GM23338 (cell line): ENCODE data around the gene SLC7A6. TPM values are rescaled to one million over a fixed set of nuclear protein-coding genes. Genes with fewer than 3 reads are reported as not detected.

Source experiments
- ATAC-seq: fragments of 200-7000 bp; cut with Tn5 transposase; 3 replicates; pipeline ENCODE4 v1.9.1; 2020
- DNase-seq: peaks from one replicate; pipeline ENCODE4 v3.0.0-alpha.2; 2015; ENCODE audit warnings: low spot score
- H2AFZ ChIP-seq: fragments of 200-600 bp; sonication (generic); 2 replicates; pipeline ENCODE4 v1.8.0; 2016; ENCODE audit warnings: antibody characterized with exemption, mild to moderate bottlenecking, moderate library complexity
- H3F3A ChIP-seq: fragments of 200-600 bp; sonication (generic); replicated peaks from 2 replicates; pipeline ENCODE4 v1.8.0; 2017; ENCODE audit warnings: antibody characterized with exemption, mixed run types, low read depth
- H3K27ac ChIP-seq: fragments of 200-600 bp; sonication (generic); 2 replicates; pipeline ENCODE4 v1.6.1; 2016; ENCODE audit warnings: low read depth
- H3K27me3 ChIP-seq: fragments of 200-600 bp; sonication (generic); 2 replicates; pipeline ENCODE4 v1.8.0; 2016; ENCODE audit warnings: mild to moderate bottlenecking, mixed run types, moderate library complexity; ENCODE audit not compliant: insufficient read depth
- H3K36me3 ChIP-seq: fragments of 200-600 bp; sonication (generic); 2 replicates; pipeline ENCODE4 v1.8.0; 2016; ENCODE audit warnings: mild to moderate bottlenecking; ENCODE audit not compliant: insufficient read depth
- H3K4me1 ChIP-seq: fragments of 200-600 bp; sonication (generic); 2 replicates; pipeline ENCODE4 v1.8.0; 2016; ENCODE audit warnings: mild to moderate bottlenecking, moderate library complexity; ENCODE audit not compliant: insufficient read depth
- H3K4me2 ChIP-seq: fragments of 200-600 bp; sonication (generic); 2 replicates; pipeline ENCODE4 v1.7.1; 2017; ENCODE audit warnings: mixed run types
- H3K4me3 ChIP-seq: fragments of 200-600 bp; sonication (generic); 2 replicates; pipeline ENCODE4 v1.6.1; 2016; ENCODE audit warnings: mixed run types
- H3K79me2 ChIP-seq: fragments of 200-600 bp; sonication (generic); replicated peaks from 2 replicates; pipeline ENCODE4 v1.8.0; 2017; ENCODE audit warnings: mild to moderate bottlenecking; ENCODE audit not compliant: insufficient read depth
- H3K9me2 ChIP-seq: fragments of 200-600 bp; sonication (generic); 2 replicates; pipeline ENCODE4 v1.8.0; 2017; ENCODE audit not compliant: insufficient read depth
- H4K20me1 ChIP-seq: fragments of 200-600 bp; sonication (generic); replicated peaks from 2 replicates; pipeline ENCODE4 v1.8.0; 2017; ENCODE audit warnings: mild to moderate bottlenecking; ENCODE audit not compliant: insufficient read depth
- H3K27ac Mint-ChIP-seq: 2 replicates; pipeline ENCODE4 v1.8.0; 2020; ENCODE audit warnings: inconsistent platforms, mild to moderate bottlenecking, moderate library complexity, mixed read lengths
- H3K27me3 Mint-ChIP-seq: 3 replicates; pipeline ENCODE4 v1.8.0; 2022; ENCODE audit warnings: low read depth, mild to moderate bottlenecking, moderate library complexity, mixed read lengths, inconsistent platforms; ENCODE audit not compliant: insufficient read depth, poor library complexity
- H3K36me3 Mint-ChIP-seq: 3 replicates; pipeline ENCODE4 v1.8.0; 2021; ENCODE audit warnings: low read depth, mild to moderate bottlenecking, inconsistent platforms, moderate library complexity, mixed read lengths
- H3K4me1 Mint-ChIP-seq: 3 replicates; pipeline ENCODE4 v1.8.0; 2020; ENCODE audit warnings: mild to moderate bottlenecking, inconsistent platforms, mixed read lengths
- H3K4me3 Mint-ChIP-seq: 3 replicates; pipeline ENCODE4 v1.8.0; 2021; ENCODE audit warnings: moderate library complexity, mild to moderate bottlenecking, inconsistent platforms, mixed read lengths
- H3K9me3 Mint-ChIP-seq: 3 replicates; pipeline ENCODE4 v1.8.0; 2020; ENCODE audit warnings: moderate library complexity, mild to moderate bottlenecking, inconsistent platforms, mixed read lengths
- CREB1 ChIP-seq: fragments of 250-450 bp; sonication (Bioruptor Pico); IDR thresholded peaks from 2 replicates; pipeline ENCODE4 v1.5.0; 2020; ENCODE audit warnings: low read depth, mild to moderate bottlenecking, moderate library complexity
- EZH2 ChIP-seq: fragments of 200-600 bp; sonication (generic); IDR thresholded peaks from one replicate; pipeline ENCODE4 v1.8.0; 2017; ENCODE audit warnings: antibody characterized with exemption, mild to moderate bottlenecking, low read depth; ENCODE audit not compliant: unreplicated experiment
- EZH2phosphoT487 ChIP-seq: fragments of 200-600 bp; sonication (generic); IDR thresholded peaks from one replicate; pipeline ENCODE4 v1.8.1; 2018; ENCODE audit warnings: antibody characterized with exemption; ENCODE audit not compliant: unreplicated experiment
- NANOG ChIP-seq: IDR thresholded peaks from 2 replicates; pipeline ENCODE4 v1.6.1; 2016; ENCODE audit warnings: antibody characterized with exemption, borderline replicate concordance
- POLR2AphosphoS5 ChIP-seq: IDR thresholded peaks from 2 replicates; pipeline ENCODE4 v1.6.1; 2016; ENCODE audit warnings: antibody characterized with exemption, low read depth
- STAT1 ChIP-seq: IDR thresholded peaks from one replicate; pipeline ENCODE4 v1.6.1; 2016; ENCODE audit warnings: antibody characterized with exemption; ENCODE audit not compliant: unreplicated experiment
- ZNF114 ChIP-seq: fragments of 250-450 bp; sonication (Bioruptor Pico); IDR thresholded peaks from 2 replicates; pipeline ENCODE4 v1.5.0; 2020; ENCODE audit warnings: mild to moderate bottlenecking, moderate library complexity
- polyA plus RNA-seq: library from polyadenylated mRNA; unstranded; fragments of >200 nt; fragmentation: Nextera tagmentation; extraction: Ambion mirVana; gene quantifications from 2 replicates; pipeline ENCODE4 v1.2.1, GENCODE V29; 2016
- total RNA-seq: library from RNA; depleted of rRNA; stranded (reverse); fragments of >200 nt; shearing (Covaris generic); gene quantifications from 2 replicates; pipeline ENCODE4 v1.2.3, GENCODE V29; 2014
- TF ChIP-seq, protein P1 (sequence below): fragments of 250-450 bp; sonication (Bioruptor Pico); IDR thresholded peaks from 2 replicates; pipeline ENCODE4 v1.5.0; 2020; ENCODE audit warnings: mild to moderate bottlenecking, moderate library complexity
- TF ChIP-seq, protein P2 (sequence below): IDR thresholded peaks from one replicate; pipeline ENCODE4 v1.6.1; 2018; ENCODE audit warnings: antibody characterized with exemption; ENCODE audit not compliant: unreplicated experiment
- TF ChIP-seq, protein P3 (sequence below), 2 experiments: fragments of 200-600 bp in 1 of 2; sonication (generic) in 1 of 2; conservative IDR thresholded peaks; 2 replicates each; pipeline versions ENCODE4 v1.5.1 to v1.6.1; 2016 to 2017; ENCODE audit warnings: antibody characterized with exemption in 2 of 2, low read depth in 2 of 2, mild to moderate bottlenecking in 2 of 2, moderate library complexity in 1 of 2
- TF ChIP-seq, protein P4 (sequence below): IDR thresholded peaks from 2 replicates; pipeline ENCODE4 v1.6.1; 2016; ENCODE audit warnings: antibody characterized with exemption

Gene SLC7A6
- total and polyA plus RNA-seq, 2 experiments from 2014 or later = 16.6 to 30.9 TPM

DNA sequence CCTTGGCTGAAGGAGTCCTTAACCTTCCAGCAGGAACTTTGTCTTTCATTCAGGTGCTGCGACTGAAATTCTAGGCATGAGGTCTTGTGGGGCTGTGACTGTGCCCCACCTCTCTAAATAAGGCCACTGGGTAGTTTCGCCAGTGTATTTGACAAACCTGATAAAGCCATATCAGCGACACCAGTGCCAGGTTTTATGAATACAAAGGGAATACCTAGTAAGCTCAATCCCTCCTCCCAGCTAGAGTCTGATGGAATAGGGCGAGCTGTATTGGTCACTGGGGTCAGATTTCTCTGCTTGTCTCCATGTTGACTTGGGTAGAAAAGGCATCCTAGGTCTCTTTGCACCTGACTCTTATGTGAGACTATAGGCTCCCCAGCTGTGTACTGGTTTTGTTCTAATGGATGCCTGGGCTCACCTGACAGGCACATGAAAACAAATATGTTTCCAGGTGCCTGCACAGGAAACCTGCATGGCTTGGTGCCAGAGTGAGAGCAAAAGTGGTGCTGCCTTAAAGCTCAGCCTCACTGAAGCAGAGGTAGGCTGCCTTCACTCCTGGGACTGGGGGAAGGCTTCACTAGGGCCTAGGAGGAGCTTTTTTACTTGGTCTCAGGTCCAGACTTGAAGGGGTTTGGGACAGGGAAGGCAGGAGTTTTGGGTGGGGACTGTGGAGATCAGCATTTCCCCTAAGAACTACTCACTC, 8.3 kb downstream of the SLC7A6 start (continued):
- TF ChIP-seq, protein P1, sequence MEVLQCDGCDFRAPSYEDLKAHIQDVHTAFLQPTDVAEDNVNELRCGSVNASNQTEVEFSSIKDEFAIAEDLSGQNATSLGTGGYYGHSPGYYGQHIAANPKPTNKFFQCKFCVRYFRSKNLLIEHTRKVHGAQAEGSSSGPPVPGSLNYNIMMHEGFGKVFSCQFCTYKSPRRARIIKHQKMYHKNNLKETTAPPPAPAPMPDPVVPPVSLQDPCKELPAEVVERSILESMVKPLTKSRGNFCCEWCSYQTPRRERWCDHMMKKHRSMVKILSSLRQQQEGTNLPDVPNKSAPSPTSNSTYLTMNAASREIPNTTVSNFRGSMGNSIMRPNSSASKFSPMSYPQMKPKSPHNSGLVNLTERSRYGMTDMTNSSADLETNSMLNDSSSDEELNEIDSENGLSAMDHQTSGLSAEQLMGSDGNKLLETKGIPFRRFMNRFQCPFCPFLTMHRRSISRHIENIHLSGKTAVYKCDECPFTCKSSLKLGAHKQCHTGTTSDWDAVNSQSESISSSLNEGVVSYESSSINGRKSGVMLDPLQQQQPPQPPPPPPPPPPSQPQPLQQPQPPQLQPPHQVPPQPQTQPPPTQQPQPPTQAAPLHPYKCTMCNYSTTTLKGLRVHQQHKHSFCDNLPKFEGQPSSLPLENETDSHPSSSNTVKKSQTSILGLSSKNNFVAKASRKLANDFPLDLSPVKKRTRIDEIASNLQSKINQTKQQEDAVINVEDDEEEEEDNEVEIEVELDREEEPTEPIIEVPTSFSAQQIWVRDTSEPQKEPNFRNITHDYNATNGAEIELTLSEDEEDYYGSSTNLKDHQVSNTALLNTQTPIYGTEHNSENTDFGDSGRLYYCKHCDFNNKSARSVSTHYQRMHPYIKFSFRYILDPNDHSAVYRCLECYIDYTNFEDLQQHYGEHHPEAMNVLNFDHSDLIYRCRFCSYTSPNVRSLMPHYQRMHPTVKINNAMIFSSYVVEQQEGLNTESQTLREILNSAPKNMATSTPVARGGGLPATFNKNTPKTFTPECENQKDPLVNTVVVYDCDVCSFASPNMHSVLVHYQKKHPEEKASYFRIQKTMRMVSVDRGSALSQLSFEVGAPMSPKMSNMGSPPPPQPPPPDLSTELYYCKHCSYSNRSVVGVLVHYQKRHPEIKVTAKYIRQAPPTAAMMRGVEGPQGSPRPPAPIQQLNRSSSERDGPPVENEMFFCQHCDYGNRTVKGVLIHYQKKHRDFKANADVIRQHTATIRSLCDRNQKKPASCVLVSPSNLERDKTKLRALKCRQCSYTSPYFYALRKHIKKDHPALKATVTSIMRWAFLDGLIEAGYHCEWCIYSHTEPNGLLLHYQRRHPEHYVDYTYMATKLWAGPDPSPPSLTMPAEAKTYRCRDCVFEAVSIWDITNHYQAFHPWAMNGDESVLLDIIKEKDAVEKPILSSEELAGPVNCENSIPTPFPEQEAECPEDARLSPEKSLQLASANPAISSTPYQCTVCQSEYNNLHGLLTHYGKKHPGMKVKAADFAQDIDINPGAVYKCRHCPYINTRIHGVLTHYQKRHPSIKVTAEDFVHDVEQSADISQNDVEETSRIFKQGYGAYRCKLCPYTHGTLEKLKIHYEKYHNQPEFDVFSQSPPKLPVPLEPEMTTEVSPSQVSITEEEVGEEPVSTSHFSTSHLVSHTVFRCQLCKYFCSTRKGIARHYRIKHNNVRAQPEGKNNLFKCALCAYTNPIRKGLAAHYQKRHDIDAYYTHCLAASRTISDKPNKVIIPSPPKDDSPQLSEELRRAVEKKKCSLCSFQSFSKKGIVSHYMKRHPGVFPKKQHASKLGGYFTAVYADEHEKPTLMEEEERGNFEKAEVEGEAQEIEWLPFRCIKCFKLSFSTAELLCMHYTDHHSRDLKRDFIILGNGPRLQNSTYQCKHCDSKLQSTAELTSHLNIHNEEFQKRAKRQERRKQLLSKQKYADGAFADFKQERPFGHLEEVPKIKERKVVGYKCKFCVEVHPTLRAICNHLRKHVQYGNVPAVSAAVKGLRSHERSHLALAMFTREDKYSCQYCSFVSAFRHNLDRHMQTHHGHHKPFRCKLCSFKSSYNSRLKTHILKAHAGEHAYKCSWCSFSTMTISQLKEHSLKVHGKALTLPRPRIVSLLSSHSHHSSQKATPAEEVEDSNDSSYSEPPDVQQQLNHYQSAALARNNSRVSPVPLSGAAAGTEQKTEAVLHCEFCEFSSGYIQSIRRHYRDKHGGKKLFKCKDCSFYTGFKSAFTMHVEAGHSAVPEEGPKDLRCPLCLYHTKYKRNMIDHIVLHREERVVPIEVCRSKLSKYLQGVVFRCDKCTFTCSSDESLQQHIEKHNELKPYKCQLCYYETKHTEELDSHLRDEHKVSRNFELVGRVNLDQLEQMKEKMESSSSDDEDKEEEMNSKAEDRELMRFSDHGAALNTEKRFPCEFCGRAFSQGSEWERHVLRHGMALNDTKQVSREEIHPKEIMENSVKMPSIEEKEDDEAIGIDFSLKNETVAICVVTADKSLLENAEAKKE = no peak
- TF ChIP-seq ZNF114 (no peak), STAT1 (no peak)

DNA sequence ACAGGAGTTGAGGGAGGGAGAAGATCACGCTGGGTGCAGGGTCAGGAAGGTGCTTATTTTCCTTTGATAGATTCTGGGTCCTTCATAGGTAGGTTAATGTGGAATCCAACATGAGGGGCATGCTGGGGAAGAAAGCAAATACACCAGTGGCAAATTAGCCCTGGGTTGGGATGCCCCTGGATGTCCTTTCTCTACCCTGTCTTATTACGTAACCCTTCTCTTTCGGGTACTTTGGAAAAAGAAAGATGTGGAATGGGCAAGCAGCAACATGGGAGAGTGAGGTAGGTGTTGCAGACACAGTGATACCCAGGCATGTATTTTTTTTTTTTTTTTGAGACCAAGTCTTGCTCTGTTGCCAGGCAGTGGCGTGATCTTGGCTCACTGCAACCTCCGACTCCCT, 9.1 kb downstream of the SLC7A6 start:
- Mint-ChIP-seq H3K27me3 (peaks cover 5% of the 10 kb centered on the region), H3K36me3 (peaks cover 29% of the 10 kb centered on the region), H3K4me1 (peaks cover 7% of the 10 kb centered on the region), H3K27ac (peak overlapping the region; percentile 66; the same call in 1 of the 2 replicates), H3K4me3 (no peak overlapping the region), H3K9me3 (no peaks in the 10 kb centered on the region)
- Histone ChIP-seq H3K36me3 (no peaks in the 10 kb centered on the region), H3F3A (no peaks in the 10 kb centered on the region), H3K79me2 (peaks cover 44% of the 10 kb centered on the region), H3K9me2 (no peaks in the 10 kb centered on the region), H3K27me3 (no peaks in the 10 kb centered on the region), H3K4me2 (no peak overlapping the region), H2AFZ (no peak overlapping the region), H4K20me1 (peaks cover 13% of the 10 kb centered on the region), H3K4me3 (no peak overlapping the region), H3K4me1 (peaks cover 11% of the 10 kb centered on the region), H3K27ac (no peak overlapping the region)
- ATAC-seq (no peak), DNase-seq (no peak)
- TF ChIP-seq, protein P2, sequence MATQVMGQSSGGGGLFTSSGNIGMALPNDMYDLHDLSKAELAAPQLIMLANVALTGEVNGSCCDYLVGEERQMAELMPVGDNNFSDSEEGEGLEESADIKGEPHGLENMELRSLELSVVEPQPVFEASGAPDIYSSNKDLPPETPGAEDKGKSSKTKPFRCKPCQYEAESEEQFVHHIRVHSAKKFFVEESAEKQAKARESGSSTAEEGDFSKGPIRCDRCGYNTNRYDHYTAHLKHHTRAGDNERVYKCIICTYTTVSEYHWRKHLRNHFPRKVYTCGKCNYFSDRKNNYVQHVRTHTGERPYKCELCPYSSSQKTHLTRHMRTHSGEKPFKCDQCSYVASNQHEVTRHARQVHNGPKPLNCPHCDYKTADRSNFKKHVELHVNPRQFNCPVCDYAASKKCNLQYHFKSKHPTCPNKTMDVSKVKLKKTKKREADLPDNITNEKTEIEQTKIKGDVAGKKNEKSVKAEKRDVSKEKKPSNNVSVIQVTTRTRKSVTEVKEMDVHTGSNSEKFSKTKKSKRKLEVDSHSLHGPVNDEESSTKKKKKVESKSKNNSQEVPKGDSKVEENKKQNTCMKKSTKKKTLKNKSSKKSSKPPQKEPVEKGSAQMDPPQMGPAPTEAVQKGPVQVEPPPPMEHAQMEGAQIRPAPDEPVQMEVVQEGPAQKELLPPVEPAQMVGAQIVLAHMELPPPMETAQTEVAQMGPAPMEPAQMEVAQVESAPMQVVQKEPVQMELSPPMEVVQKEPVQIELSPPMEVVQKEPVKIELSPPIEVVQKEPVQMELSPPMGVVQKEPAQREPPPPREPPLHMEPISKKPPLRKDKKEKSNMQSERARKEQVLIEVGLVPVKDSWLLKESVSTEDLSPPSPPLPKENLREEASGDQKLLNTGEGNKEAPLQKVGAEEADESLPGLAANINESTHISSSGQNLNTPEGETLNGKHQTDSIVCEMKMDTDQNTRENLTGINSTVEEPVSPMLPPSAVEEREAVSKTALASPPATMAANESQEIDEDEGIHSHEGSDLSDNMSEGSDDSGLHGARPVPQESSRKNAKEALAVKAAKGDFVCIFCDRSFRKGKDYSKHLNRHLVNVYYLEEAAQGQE = no peak
- TF ChIP-seq EZH2phosphoT487 = no peak
- no peak for TF ChIP-seq ZNF114
- TF ChIP-seq CREB1 (CRISPR knock-in tag) = no peak
- TF ChIP-seq NANOG = no peak
- no peak for TF ChIP-seq POLR2AphosphoS5
- TF ChIP-seq, protein P3, sequence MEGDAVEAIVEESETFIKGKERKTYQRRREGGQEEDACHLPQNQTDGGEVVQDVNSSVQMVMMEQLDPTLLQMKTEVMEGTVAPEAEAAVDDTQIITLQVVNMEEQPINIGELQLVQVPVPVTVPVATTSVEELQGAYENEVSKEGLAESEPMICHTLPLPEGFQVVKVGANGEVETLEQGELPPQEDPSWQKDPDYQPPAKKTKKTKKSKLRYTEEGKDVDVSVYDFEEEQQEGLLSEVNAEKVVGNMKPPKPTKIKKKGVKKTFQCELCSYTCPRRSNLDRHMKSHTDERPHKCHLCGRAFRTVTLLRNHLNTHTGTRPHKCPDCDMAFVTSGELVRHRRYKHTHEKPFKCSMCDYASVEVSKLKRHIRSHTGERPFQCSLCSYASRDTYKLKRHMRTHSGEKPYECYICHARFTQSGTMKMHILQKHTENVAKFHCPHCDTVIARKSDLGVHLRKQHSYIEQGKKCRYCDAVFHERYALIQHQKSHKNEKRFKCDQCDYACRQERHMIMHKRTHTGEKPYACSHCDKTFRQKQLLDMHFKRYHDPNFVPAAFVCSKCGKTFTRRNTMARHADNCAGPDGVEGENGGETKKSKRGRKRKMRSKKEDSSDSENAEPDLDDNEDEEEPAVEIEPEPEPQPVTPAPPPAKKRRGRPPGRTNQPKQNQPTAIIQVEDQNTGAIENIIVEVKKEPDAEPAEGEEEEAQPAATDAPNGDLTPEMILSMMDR (conservative IDR thresholded peaks at IDR 0.05; ENCODE audit: low read depth in 2 of 2) = no peak
- TF ChIP-seq STAT1 = no peak
- no peak for TF ChIP-seq EZH2
- TF ChIP-seq, protein P4, sequence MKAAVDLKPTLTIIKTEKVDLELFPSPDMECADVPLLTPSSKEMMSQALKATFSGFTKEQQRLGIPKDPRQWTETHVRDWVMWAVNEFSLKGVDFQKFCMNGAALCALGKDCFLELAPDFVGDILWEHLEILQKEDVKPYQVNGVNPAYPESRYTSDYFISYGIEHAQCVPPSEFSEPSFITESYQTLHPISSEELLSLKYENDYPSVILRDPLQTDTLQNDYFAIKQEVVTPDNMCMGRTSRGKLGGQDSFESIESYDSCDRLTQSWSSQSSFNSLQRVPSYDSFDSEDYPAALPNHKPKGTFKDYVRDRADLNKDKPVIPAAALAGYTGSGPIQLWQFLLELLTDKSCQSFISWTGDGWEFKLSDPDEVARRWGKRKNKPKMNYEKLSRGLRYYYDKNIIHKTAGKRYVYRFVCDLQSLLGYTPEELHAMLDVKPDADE = no peak
